HepG2 (cell line): ENCODE measurements around the gene CYP4F2. TPM values are rescaled to one million over a fixed set of nuclear protein-coding genes. Genes with fewer than 3 reads are reported as not detected.

Experiments used
- ASH2L ChIP-seq: fragments of 300-600, 200-600 bp; sonication (generic); IDR thresholded peaks from 2 replicates; pipeline ENCODE4 v1.7.0; 2017; ENCODE audit warnings: low read depth, mild to moderate bottlenecking, moderate library complexity, mixed read lengths, low read length; ENCODE audit not compliant: insufficient read length
- FLYWCH1 ChIP-seq: sonication (generic); formaldehyde crosslinking; IDR thresholded peaks from 2 replicates; pipeline ENCODE4 v1.8.1; 2023; ENCODE audit warnings: mild to moderate bottlenecking, missing genetic modification reagents
- KLF9 ChIP-seq: IDR thresholded peaks from 2 replicates; pipeline ENCODE4 v1.6.1; 2016; ENCODE audit warnings: low read depth
- TBL1XR1 ChIP-seq: fragments of 150-350 bp; IDR thresholded peaks from 2 replicates; pipeline ENCODE4 v1.6.1; 2014; ENCODE audit warnings: borderline replicate concordance, low read length; ENCODE audit not compliant: partially characterized antibody
- ZMYM4 ChIP-seq: sonication (generic); formaldehyde crosslinking; IDR thresholded peaks from 2 replicates; pipeline ENCODE4 v1.8.1; 2023; ENCODE audit warnings: mild to moderate bottlenecking, missing genetic modification reagents
- ZNF256 ChIP-seq: sonication (generic); formaldehyde crosslinking; conservative IDR thresholded peaks from 2 replicates; pipeline ENCODE4 v1.4.0; 2020; ENCODE audit warnings: missing genetic modification reagents
- ZNF350 ChIP-seq: sonication (generic); formaldehyde crosslinking; IDR thresholded peaks from 2 replicates; pipeline ENCODE4 v1.4.0; 2020; ENCODE audit warnings: mild to moderate bottlenecking, low read depth, missing genetic modification reagents, borderline replicate concordance
- polyA plus RNA-seq, 8 experiments: library from polyadenylated mRNA; depleted of rRNA in 3 of 8; stranded (reverse) in 7 of 8; unstranded in 1 of 8; fragments of >200 nt; fragmentation: Illumina TruSeq in 4 of 8; extraction: Trizol in 4 of 8; gene quantifications; 2 replicates each; pipeline versions ENCODE4 v1.2.1 to v1.2.3, GENCODE V29; 2011 to 2016; ENCODE audit warnings: low read depth in 4 of 8, missing spikeins in 1 of 8, mixed read lengths in 1 of 8; ENCODE audit not compliant: insufficient read depth in 1 of 8
- total RNA-seq, 5 experiments: library from RNA; depleted of rRNA; stranded (reverse); fragments of >200 nt; fragmentation: Illumina TruSeq; extraction: Trizol; gene quantifications; 2 replicates each; pipeline ENCODE4 v1.2.3, GENCODE V29; 2016; ENCODE audit warnings: low read depth in 1 of 5
- TF ChIP-seq, protein P1 (sequence below): sonication (generic); formaldehyde crosslinking; IDR thresholded peaks from 2 replicates; pipeline ENCODE4 v1.9.0; 2021; ENCODE audit warnings: mild to moderate bottlenecking, missing genetic modification reagents
- TF ChIP-seq, protein P2 (sequence below): IDR thresholded peaks from 2 replicates; pipeline ENCODE4 v1.6.1; 2016; ENCODE audit warnings: mild to moderate bottlenecking, missing biosample characterization, missing genetic modification reagents
- TF ChIP-seq, protein P3 (sequence below): sonication (generic); formaldehyde crosslinking; IDR thresholded peaks from 2 replicates; pipeline ENCODE4 v1.8.0; 2022; ENCODE audit warnings: missing genetic modification reagents, mild to moderate bottlenecking, borderline replicate concordance
- TF ChIP-seq, protein P4 (sequence below), 2 experiments: fragments of 450-650 bp in 1 of 2; sonication (generic) in 1 of 2; formaldehyde crosslinking; IDR thresholded peaks; 2 replicates each; pipeline versions ENCODE4 v1.5.0 to v1.8.0; 2020 to 2022; ENCODE audit warnings: mild to moderate bottlenecking in 1 of 2, missing genetic modification reagents in 1 of 2
- TF ChIP-seq, protein P5 (sequence below): sonication (generic); formaldehyde crosslinking; IDR thresholded peaks from 2 replicates; pipeline ENCODE4 v1.9.0; 2022; ENCODE audit warnings: low read depth, missing genetic modification reagents
- TF ChIP-seq, protein P6 (sequence below): sonication (generic); formaldehyde crosslinking; IDR thresholded peaks from 2 replicates; pipeline ENCODE4 v1.5.0; 2020; ENCODE audit warnings: mild to moderate bottlenecking, low read depth, missing genetic modification reagents, borderline replicate concordance

The CYP4F2 gene
- total and polyA plus RNA-seq, 2 of the 13 experiments (the other 11 are each of a cell fraction or from before 2014, with no cell fraction given) = 3.7 to 3.9 TPM

DNA sequence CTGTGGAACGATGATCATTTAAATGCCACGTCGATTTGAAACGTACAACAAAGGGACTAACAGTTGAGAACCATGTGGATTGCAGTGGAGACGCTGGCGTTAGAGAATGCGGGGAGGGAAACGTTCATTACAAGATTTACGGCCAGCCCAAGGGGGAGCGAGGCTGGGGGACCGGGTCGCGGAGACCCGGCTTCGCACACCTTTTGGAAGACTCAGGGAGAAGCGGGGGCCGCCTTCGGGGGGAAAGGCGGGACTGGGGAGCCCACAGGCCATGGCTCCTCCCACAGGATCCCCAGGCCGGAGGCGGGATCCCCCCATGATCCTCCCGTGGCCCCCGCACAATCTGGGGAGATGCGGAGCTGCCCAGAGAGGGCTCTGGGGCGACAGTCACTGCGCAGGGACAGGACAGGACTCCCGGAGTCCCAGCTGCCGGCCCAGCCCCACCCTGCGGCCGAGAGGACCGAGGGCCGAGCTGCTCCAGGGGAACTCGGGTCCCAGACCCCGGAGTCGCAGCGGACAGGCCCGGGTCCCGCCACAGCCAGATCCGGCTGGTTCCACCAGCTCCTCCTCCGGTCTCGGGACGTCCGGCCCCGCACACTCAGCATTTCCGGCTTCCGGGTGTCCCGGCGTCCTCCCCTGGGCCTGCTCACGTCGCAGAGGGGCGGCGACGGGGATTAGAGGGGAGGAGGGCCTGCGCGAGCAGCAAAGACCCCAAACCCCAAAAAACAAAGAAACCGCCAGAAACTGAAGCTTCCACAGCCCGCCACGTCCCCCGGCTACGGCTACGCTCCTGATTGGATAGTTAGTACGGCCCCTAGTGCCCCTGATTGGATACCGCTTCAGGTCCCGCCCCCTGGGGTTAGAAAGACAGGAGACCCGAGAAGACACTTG lies 61.3 kb downstream of the CYP4F2 start (continued):
- TF ChIP-seq, protein P1, sequence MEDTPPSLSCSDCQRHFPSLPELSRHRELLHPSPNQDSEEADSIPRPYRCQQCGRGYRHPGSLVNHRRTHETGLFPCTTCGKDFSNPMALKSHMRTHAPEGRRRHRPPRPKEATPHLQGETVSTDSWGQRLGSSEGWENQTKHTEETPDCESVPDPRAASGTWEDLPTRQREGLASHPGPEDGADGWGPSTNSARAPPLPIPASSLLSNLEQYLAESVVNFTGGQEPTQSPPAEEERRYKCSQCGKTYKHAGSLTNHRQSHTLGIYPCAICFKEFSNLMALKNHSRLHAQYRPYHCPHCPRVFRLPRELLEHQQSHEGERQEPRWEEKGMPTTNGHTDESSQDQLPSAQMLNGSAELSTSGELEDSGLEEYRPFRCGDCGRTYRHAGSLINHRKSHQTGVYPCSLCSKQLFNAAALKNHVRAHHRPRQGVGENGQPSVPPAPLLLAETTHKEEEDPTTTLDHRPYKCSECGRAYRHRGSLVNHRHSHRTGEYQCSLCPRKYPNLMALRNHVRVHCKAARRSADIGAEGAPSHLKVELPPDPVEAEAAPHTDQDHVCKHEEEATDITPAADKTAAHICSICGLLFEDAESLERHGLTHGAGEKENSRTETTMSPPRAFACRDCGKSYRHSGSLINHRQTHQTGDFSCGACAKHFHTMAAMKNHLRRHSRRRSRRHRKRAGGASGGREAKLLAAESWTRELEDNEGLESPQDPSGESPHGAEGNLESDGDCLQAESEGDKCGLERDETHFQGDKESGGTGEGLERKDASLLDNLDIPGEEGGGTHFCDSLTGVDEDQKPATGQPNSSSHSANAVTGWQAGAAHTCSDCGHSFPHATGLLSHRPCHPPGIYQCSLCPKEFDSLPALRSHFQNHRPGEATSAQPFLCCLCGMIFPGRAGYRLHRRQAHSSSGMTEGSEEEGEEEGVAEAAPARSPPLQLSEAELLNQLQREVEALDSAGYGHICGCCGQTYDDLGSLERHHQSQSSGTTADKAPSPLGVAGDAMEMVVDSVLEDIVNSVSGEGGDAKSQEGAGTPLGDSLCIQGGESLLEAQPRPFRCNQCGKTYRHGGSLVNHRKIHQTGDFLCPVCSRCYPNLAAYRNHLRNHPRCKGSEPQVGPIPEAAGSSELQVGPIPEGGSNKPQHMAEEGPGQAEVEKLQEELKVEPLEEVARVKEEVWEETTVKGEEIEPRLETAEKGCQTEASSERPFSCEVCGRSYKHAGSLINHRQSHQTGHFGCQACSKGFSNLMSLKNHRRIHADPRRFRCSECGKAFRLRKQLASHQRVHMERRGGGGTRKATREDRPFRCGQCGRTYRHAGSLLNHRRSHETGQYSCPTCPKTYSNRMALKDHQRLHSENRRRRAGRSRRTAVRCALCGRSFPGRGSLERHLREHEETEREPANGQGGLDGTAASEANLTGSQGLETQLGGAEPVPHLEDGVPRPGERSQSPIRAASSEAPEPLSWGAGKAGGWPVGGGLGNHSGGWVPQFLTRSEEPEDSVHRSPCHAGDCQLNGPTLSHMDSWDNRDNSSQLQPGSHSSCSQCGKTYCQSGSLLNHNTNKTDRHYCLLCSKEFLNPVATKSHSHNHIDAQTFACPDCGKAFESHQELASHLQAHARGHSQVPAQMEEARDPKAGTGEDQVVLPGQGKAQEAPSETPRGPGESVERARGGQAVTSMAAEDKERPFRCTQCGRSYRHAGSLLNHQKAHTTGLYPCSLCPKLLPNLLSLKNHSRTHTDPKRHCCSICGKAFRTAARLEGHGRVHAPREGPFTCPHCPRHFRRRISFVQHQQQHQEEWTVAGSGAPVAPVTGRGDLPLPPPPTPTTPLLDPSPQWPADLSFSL (CRISPR knock-in tag) = peak; percentile 25; the same call in 1 of the 2 replicates
- TF ChIP-seq TBL1XR1 = no peak
- TF ChIP-seq, protein P2, sequence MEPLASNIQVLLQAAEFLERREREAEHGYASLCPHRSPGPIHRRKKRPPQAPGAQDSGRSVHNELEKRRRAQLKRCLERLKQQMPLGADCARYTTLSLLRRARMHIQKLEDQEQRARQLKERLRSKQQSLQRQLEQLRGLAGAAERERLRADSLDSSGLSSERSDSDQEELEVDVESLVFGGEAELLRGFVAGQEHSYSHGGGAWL (CRISPR knock-in tag) = peak; percentile 37; the same call in 1 of the 2 replicates
- no peak for TF ChIP-seq ZNF256 (CRISPR knock-in tag)
- TF ChIP-seq, protein P3, sequence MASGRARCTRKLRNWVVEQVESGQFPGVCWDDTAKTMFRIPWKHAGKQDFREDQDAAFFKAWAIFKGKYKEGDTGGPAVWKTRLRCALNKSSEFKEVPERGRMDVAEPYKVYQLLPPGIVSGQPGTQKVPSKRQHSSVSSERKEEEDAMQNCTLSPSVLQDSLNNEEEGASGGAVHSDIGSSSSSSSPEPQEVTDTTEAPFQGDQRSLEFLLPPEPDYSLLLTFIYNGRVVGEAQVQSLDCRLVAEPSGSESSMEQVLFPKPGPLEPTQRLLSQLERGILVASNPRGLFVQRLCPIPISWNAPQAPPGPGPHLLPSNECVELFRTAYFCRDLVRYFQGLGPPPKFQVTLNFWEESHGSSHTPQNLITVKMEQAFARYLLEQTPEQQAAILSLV (CRISPR knock-in tag) = peak; percentile 70; the same call in 1 of the 2 replicates
- no peak for TF ChIP-seq KLF9
- TF ChIP-seq, protein P4, sequence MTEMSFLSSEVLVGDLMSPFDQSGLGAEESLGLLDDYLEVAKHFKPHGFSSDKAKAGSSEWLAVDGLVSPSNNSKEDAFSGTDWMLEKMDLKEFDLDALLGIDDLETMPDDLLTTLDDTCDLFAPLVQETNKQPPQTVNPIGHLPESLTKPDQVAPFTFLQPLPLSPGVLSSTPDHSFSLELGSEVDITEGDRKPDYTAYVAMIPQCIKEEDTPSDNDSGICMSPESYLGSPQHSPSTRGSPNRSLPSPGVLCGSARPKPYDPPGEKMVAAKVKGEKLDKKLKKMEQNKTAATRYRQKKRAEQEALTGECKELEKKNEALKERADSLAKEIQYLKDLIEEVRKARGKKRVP (CRISPR knock-in tag; IDR thresholded peaks at IDR 0.05) = no peak
- peak; percentile 75 for TF ChIP-seq ZMYM4 (CRISPR knock-in tag)
- no peak for TF ChIP-seq FLYWCH1 (CRISPR knock-in tag)
- peak; percentile 16 for TF ChIP-seq ASH2L
- TF ChIP-seq, protein P5, sequence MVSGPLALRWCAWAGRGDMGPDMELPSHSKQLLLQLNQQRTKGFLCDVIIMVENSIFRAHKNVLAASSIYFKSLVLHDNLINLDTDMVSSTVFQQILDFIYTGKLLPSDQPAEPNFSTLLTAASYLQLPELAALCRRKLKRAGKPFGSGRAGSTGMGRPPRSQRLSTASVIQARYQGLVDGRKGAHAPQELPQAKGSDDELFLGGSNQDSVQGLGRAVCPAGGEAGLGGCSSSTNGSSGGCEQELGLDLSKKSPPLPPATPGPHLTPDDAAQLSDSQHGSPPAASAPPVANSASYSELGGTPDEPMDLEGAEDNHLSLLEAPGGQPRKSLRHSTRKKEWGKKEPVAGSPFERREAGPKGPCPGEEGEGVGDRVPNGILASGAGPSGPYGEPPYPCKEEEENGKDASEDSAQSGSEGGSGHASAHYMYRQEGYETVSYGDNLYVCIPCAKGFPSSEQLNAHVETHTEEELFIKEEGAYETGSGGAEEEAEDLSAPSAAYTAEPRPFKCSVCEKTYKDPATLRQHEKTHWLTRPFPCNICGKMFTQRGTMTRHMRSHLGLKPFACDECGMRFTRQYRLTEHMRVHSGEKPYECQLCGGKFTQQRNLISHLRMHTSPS (CRISPR knock-in tag) = no peak
- TF ChIP-seq ZNF350 (CRISPR knock-in tag) = peak; percentile 53; the same call in 1 of the 2 replicates
- TF ChIP-seq, protein P6, sequence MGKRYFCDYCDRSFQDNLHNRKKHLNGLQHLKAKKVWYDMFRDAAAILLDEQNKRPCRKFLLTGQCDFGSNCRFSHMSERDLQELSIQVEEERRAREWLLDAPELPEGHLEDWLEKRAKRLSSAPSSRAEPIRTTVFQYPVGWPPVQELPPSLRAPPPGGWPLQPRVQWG (CRISPR knock-in tag) = no peak
